RWPE1 (cell line): ENCODE results near the gene IFIT3.

Experiments used
- CTCF ChIA-PET: fragments of 350-600 bp; sonication (Branson Sonifier 250); formaldehyde crosslinking; extraction: SDS; loops from one replicate; lab custom pipeline; 2021; lab: Yijun Ruan, JAX
- POLR2A ChIA-PET: fragments of 400-600 bp; formaldehyde crosslinking; extraction: SDS; loops from one replicate; lab custom pipeline; 2020; ENCODE audit warnings: antibody characterized with exemption; ENCODE audit not compliant: low non-redundant PET; lab: Yijun Ruan, JAX
- DNase-seq: peaks from one replicate; pipeline ENCODE4 v3.0.0; 2012; ENCODE audit warnings: low spot score
- H3K27ac ChIP-seq: fragments of 450-650 bp; 2 replicates; pipeline ENCODE4 v1.5.1; 2017
- CTCF ChIP-seq: fragments of 450-650 bp; conservative IDR thresholded peaks from 2 replicates; pipeline ENCODE4 v1.5.1; 2017; ENCODE audit warnings: low read depth, mild to moderate bottlenecking

Gene IFIT3

GRCh38 chr10:89382757-89383156, 55.0 kb downstream of the IFIT3 start:
- H3K27ac ChIP-seq = no peak overlapping the region
- ChIA-PET CTCF (interaction anchor here (1.0 kb wide), 1 partner anchor 165 kb away, joined by 3 read pairs; no protein-coding TSS in a partner anchor), POLR2A (no interaction called here)
- DNase-seq = no peak
- TF ChIP-seq CTCF = no peak

- no peak overlapping the region for H3K27ac ChIP-seq
- no peak for TF ChIP-seq CTCF
- DNase-seq = no peak
- CTCF ChIA-PET = interaction anchor here (0.6 to 1.0 kb wide), 2 partner anchors 15 kb away, joined by 3 to 4 read pairs; no protein-coding TSS in a partner anchor
- POLR2A ChIA-PET = no interaction called here
Observed at GRCh38 chr10:89384474-89385340, 56.9 kb downstream of the IFIT3 start.

GRCh38 chr10:89388806-89389205, 61.0 kb downstream of the IFIT3 start:
- no peak overlapping the region for H3K27ac ChIP-seq
- ChIA-PET POLR2A (interaction anchor here (0.7 kb wide), 1 partner anchor 125 kb away, joined by 3 read pairs; no protein-coding TSS in a partner anchor), CTCF (interaction anchor here (0.6 to 1.6 kb wide), 7 partner anchors 19 to 700 kb away, joined by 3 to 5 read pairs (median 4); no protein-coding TSS in a partner anchor)
- no peak for DNase-seq
- TF ChIP-seq CTCF = no peak

GRCh38 chr10:89389254-89389653, 61.5 kb downstream of the IFIT3 start:
- no peak overlapping the region for H3K27ac ChIP-seq
- TF ChIP-seq CTCF = peak; percentile 46
- ChIA-PET POLR2A (no interaction called here), CTCF (interaction anchor here (0.6 to 1.1 kb wide), 6 partner anchors 20 to 700 kb away, joined by 3 to 5 read pairs (median 4); no protein-coding TSS in a partner anchor)
- DNase-seq = peak; percentile 45
